Endothelial cell of umbilical vein (primary cell): Measurements from ENCODE around the gene TACC3. TPM values are rescaled to one million over a fixed set of nuclear protein-coding genes. Genes with fewer than 3 reads are reported as not detected.

ENCODE experiments used
- BruUV-seq: library from RNA; stranded (reverse); fragments of 400-500 nt; replicated peaks from 2 replicates; lab custom pipeline; 2021; lab: Mats Ljungman, UMichigan
- CTCF ChIA-PET: fragments of 300-600, 350-600 bp; sonication (Branson Sonifier 250); formaldehyde crosslinking; loops from one replicate; lab custom pipeline; 2021; ENCODE audit warnings: antibody characterized with exemption, inconsistent platforms; lab: Charles Lee
- POLR2A ChIA-PET: fragments of 300-600, 350-600 bp; sonication (Branson Sonifier 250); formaldehyde crosslinking; loops from one replicate; lab custom pipeline; 2021; ENCODE audit warnings: antibody characterized with exemption, inconsistent platforms; lab: Charles Lee
- DNase-seq: peaks from one replicate; pipeline ENCODE4 v3.0.0-alpha.2; 2011; ENCODE audit warnings: low read depth, low spot score
- FAIRE-seq: peaks from 2 replicates; lab custom pipeline; 2011; peaks lifted over from hg19 to GRCh38; lab: Jason Lieb, UNC
- H2AFZ ChIP-seq: 2 replicates; pipeline ENCODE4 v1.6.0; 2012; ENCODE audit warnings: low read depth, low read length, control low read depth, inconsistent platforms
- H3K27ac ChIP-seq: 2 replicates; pipeline ENCODE4 v1.5.1; 2011; ENCODE audit warnings: low read depth, mild to moderate bottlenecking, control low read depth, low read length, moderate library complexity; ENCODE audit not compliant: insufficient read depth
- H3K27me3 ChIP-seq, 2 experiments: 2 replicates each; pipeline versions ENCODE4 v1.6.0 to v1.6.1; 2011; ENCODE audit warnings: low read length in 2 of 2, mixed read lengths in 1 of 2; ENCODE audit not compliant: control insufficient read depth in 2 of 2, insufficient read depth in 2 of 2
- H3K36me3 ChIP-seq, 2 experiments: 2 replicates in 1 of 2; 3 replicates in 1 of 2; pipeline ENCODE4 v1.5.1; 2011; ENCODE audit warnings: low read length in 2 of 2, mild to moderate bottlenecking in 1 of 2, moderate library complexity in 1 of 2; ENCODE audit not compliant: control insufficient read depth in 2 of 2, insufficient read depth in 2 of 2; ENCODE audit errors: extremely low read depth in 1 of 2
- H3K4me1 ChIP-seq: 3 replicates; pipeline ENCODE4 v1.5.1; 2011; ENCODE audit warnings: mild to moderate bottlenecking, low read length; ENCODE audit not compliant: control insufficient read depth, insufficient read depth; ENCODE audit errors: extremely low read depth
- H3K4me2 ChIP-seq: 2 replicates; pipeline ENCODE4 v1.6.1; 2011; ENCODE audit warnings: low read length, control low read depth, mixed read lengths; ENCODE audit not compliant: insufficient read depth
- H3K4me3 ChIP-seq, 3 experiments: fragments of 200-600 bp in 1 of 3; sonication (generic), shearing (Covaris generic) in 1 of 3; replicated peaks in 1 of 3; 2 replicates each; pipeline ENCODE4 v1.5.1; 2011 to 2016; ENCODE audit warnings: control low read depth in 3 of 3, low read length in 3 of 3, mild to moderate bottlenecking in 2 of 3, inconsistent platforms in 1 of 3, low read depth in 1 of 3, moderate library complexity in 1 of 3; ENCODE audit not compliant: insufficient read depth in 1 of 3
- H3K79me2 ChIP-seq: 2 replicates; pipeline ENCODE4 v1.6.0; 2012; ENCODE audit warnings: low read length, inconsistent platforms; ENCODE audit not compliant: control insufficient read depth, insufficient read depth
- H3K9ac ChIP-seq: replicated peaks from 2 replicates; pipeline ENCODE3; 2011; ENCODE audit warnings: low read length, control low read depth; ENCODE audit not compliant: insufficient read depth; ENCODE audit errors: extremely low read depth
- H3K9me1 ChIP-seq: replicated peaks from 3 replicates; pipeline ENCODE4 v1.6.0; 2011; ENCODE audit warnings: mild to moderate bottlenecking, low read length; ENCODE audit not compliant: control insufficient read depth, insufficient read depth; ENCODE audit errors: extremely low read depth
- H3K9me3 ChIP-seq: replicated peaks from 2 replicates; pipeline ENCODE4 v1.5.1; 2012; ENCODE audit warnings: low read length, inconsistent platforms; ENCODE audit not compliant: control insufficient read depth, insufficient read depth
- H4K20me1 ChIP-seq: replicated peaks from 2 replicates; pipeline ENCODE3; 2011; ENCODE audit warnings: mild to moderate bottlenecking, low read length; ENCODE audit not compliant: control insufficient read depth, insufficient read depth; ENCODE audit errors: extremely low read depth
- EZH2 ChIP-seq: IDR thresholded peaks from 2 replicates; pipeline ENCODE4 v1.6.1; 2012; ENCODE audit warnings: borderline replicate concordance, low read depth, mild to moderate bottlenecking, moderate library complexity, low read length, inconsistent platforms; ENCODE audit not compliant: severe bottlenecking
- FOS ChIP-seq: IDR thresholded peaks from 2 replicates; pipeline ENCODE4 v1.6.1; 2011; ENCODE audit warnings: mild to moderate bottlenecking, low read length, moderate library complexity, borderline replicate concordance; ENCODE audit not compliant: insufficient read depth
- GATA2 ChIP-seq: IDR thresholded peaks from 2 replicates; pipeline ENCODE4 v1.7.0; 2011; ENCODE audit warnings: low read depth, mild to moderate bottlenecking, moderate library complexity, mixed read lengths, low read length; ENCODE audit not compliant: insufficient read length, insufficient read depth
- JUN ChIP-seq: IDR thresholded peaks from 2 replicates; pipeline ENCODE4 v1.6.1; 2011; ENCODE audit warnings: borderline replicate concordance, low read depth; ENCODE audit not compliant: insufficient read length, insufficient read depth
- MYC ChIP-seq: IDR thresholded peaks from one replicate; pipeline ENCODE4 v1.6.1; 2011; ENCODE audit warnings: mild to moderate bottlenecking, low read depth, low read length
- POLR2A ChIP-seq: IDR thresholded peaks from 2 replicates; pipeline ENCODE4 v1.6.1; 2012; ENCODE audit warnings: low read depth, mild to moderate bottlenecking, control low read depth, low read length
- POLR2AphosphoS5 ChIP-seq: IDR thresholded peaks from 2 replicates; pipeline ENCODE4 v1.6.1; 2012; ENCODE audit warnings: low read depth, mild to moderate bottlenecking, control low read depth, low read length, moderate library complexity; ENCODE audit not compliant: insufficient read depth
- dilution Hi-C: fragments of 300-500 bp; cut with MboI; formaldehyde crosslinking; loops from one replicate; pipeline ENCODE4 v1.15.0; 2019; ENCODE audit warnings: low sequenced_read_pairs; ENCODE audit not compliant: extremely low pct_ligation_motif_present
- intact Hi-C: fragments of 100-400 bp; cut with micrococcal nuclease; formaldehyde crosslinking; loops from one replicate; pipeline ENCODE4 v1.10.0; 2022
- polyA plus RNA-seq, 4 experiments: library from polyadenylated mRNA; depleted of rRNA in 3 of 4; stranded (reverse) in 3 of 4; unstranded in 1 of 4; fragments of >200 nt; gene quantifications; 2 replicates each; pipeline versions ENCODE4 v1.2.1 to v1.2.3, GENCODE V29; 2011 to 2012; ENCODE audit warnings: missing spikeins in 1 of 4
- total RNA-seq: library from RNA; stranded (reverse); gene quantifications from 2 replicates; pipeline ENCODE4 v1.2.3, GENCODE V29; 2021
- TF ChIP-seq, protein P1 (sequence below): IDR thresholded peaks from 2 replicates; pipeline ENCODE4 v1.6.1; 2011; ENCODE audit not compliant: insufficient read depth, insufficient read length
- TF ChIP-seq, protein P2 (sequence below), 2 donors: IDR thresholded peaks; 1 replicate in 1 of 2; 2 replicates in 1 of 2; pipeline ENCODE4 v1.5.1; 2011; ENCODE audit warnings: low read length in 2 of 2, mild to moderate bottlenecking in 2 of 2, moderate library complexity in 2 of 2, control low read depth in 1 of 2, inconsistent platforms in 1 of 2, low read depth in 1 of 2; ENCODE audit not compliant: insufficient read depth in 1 of 2; ENCODE audit errors: extremely low read depth in 1 of 2

Gene TACC3
- total and polyA plus RNA-seq, 2 donors (not counting 3 experiments of a cell fraction or from before 2014, with no cell fraction given), result 54.5 to 135 TPM

- dilution Hi-C loops, result no loop called here
- H3K9ac ChIP-seq, result no peak overlapping the region
- intact Hi-C loops, result no loop called here
- DNase-seq, result no peak
- ChIA-PET POLR2A (no interaction called here), CTCF (interaction anchor here (1.0 kb wide), 1 partner anchor 18 kb away, joined by 3 read pairs; no protein-coding TSS in a partner anchor)
- H3K9me1 ChIP-seq, result no peaks in the 10 kb centered on the region
- no peaks in the 10 kb centered on the region for H3K9me3 ChIP-seq
- BruUV-seq, result no TSS peak
- H4K20me1 ChIP-seq, result no peaks in the 10 kb centered on the region
- H3K27me3 ChIP-seq, result no peaks in the 10 kb centered on the region
- H3K4me1 ChIP-seq, result no peaks in the 10 kb centered on the region
- H3K4me3 ChIP-seq, result no peak overlapping the region
- no peak overlapping the region for H2AFZ ChIP-seq
- no peaks in the 10 kb centered on the region for H3K79me2 ChIP-seq
- TF ChIP-seq MYC (no peak), JUN (no peak), POLR2A (no peak), EZH2 (no peak), GATA2 (no peak), POLR2AphosphoS5 (no peak), FOS (no peak)
- TF ChIP-seq, protein P1, sequence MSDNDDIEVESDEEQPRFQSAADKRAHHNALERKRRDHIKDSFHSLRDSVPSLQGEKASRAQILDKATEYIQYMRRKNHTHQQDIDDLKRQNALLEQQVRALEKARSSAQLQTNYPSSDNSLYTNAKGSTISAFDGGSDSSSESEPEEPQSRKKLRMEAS, result no peak
- TF ChIP-seq, protein P2, sequence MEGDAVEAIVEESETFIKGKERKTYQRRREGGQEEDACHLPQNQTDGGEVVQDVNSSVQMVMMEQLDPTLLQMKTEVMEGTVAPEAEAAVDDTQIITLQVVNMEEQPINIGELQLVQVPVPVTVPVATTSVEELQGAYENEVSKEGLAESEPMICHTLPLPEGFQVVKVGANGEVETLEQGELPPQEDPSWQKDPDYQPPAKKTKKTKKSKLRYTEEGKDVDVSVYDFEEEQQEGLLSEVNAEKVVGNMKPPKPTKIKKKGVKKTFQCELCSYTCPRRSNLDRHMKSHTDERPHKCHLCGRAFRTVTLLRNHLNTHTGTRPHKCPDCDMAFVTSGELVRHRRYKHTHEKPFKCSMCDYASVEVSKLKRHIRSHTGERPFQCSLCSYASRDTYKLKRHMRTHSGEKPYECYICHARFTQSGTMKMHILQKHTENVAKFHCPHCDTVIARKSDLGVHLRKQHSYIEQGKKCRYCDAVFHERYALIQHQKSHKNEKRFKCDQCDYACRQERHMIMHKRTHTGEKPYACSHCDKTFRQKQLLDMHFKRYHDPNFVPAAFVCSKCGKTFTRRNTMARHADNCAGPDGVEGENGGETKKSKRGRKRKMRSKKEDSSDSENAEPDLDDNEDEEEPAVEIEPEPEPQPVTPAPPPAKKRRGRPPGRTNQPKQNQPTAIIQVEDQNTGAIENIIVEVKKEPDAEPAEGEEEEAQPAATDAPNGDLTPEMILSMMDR (IDR thresholded peaks at IDR 0.05; ENCODE audit: extremely low read depth in 1 of 2, insufficient read depth in 1 of 2, low read depth in 1 of 2, low read length in 2 of 2), result no peak
- no peak overlapping the region for H3K27ac ChIP-seq
- no peaks in the 10 kb centered on the region for H3K36me3 ChIP-seq
- FAIRE-seq, result no peak
- H3K4me2 ChIP-seq, result no peak overlapping the region
These were observed 45.6 kb upstream of the TACC3 start for GRCh38 chr4:1675802-1676137.
